Neuronal stem cell (in vitro differentiated cells): Measurements from ENCODE around the gene RDH16.
"Not testable (repeated sequence)": the region's sequence is repeated elsewhere in the genome, so short reads cannot be mapped to it uniquely, and the experiment has no call there.

ENCODE experiments used
- DNase-seq: peaks from one replicate; pipeline ENCODE4 v3.0.0-alpha.2; 2013; ENCODE audit warnings: low spot score
- H2AFZ ChIP-seq: one replicate; pipeline ENCODE4 v1.6.1; 2013; ENCODE audit warnings: mild to moderate bottlenecking, low read length, inconsistent platforms
- H2AK5ac ChIP-seq: 2 replicates; pipeline ENCODE4 v1.6.1; 2013; ENCODE audit warnings: low read depth, mild to moderate bottlenecking, inconsistent platforms, low read length, moderate library complexity, mixed read lengths
- H2BK120ac ChIP-seq: 2 replicates; pipeline ENCODE4 v1.6.1; 2013; ENCODE audit warnings: low read depth, mild to moderate bottlenecking, inconsistent platforms, low read length, moderate library complexity, mixed read lengths
- H2BK12ac ChIP-seq: one replicate; pipeline ENCODE4 v1.6.1; 2013; ENCODE audit warnings: low read length, inconsistent platforms
- H2BK15ac ChIP-seq: 2 replicates; pipeline ENCODE4 v1.6.1; 2013; ENCODE audit warnings: mild to moderate bottlenecking, low read length, inconsistent platforms, mixed read lengths
- H2BK5ac ChIP-seq: one replicate; pipeline ENCODE4 v1.6.1; 2013; ENCODE audit warnings: inconsistent platforms, mild to moderate bottlenecking, low read length, moderate library complexity
- H3K14ac ChIP-seq: one replicate; pipeline ENCODE4 v1.6.1; 2013; ENCODE audit warnings: low read length, inconsistent platforms
- H3K18ac ChIP-seq: 2 replicates; pipeline ENCODE4 v1.6.1; 2013; ENCODE audit warnings: low read length, inconsistent platforms
- H3K23ac ChIP-seq: 2 replicates; pipeline ENCODE4 v1.6.1; 2013; ENCODE audit warnings: low read depth, mild to moderate bottlenecking, mixed read lengths, low read length, inconsistent platforms; ENCODE audit not compliant: poor library complexity
- H3K27ac ChIP-seq: replicated peaks from 3 replicates; pipeline ENCODE4 v1.5.1; 2013; ENCODE audit warnings: low read length, inconsistent platforms
- H3K27me3 ChIP-seq, 3 experiments: 2 replicates each; pipeline ENCODE4 v1.6.1; 2013; ENCODE audit warnings: low read length in 3 of 3, mild to moderate bottlenecking in 2 of 3, inconsistent platforms in 1 of 3, low read depth in 1 of 3, mixed read lengths in 1 of 3, moderate library complexity in 1 of 3; ENCODE audit not compliant: control insufficient read depth in 3 of 3, insufficient read depth in 3 of 3
- H3K36me3 ChIP-seq, 2 donors: replicated peaks in 1 of 2; 2 replicates each; pipeline ENCODE4 v1.6.1; 2013; ENCODE audit warnings: low read length in 2 of 2; ENCODE audit not compliant: control insufficient read depth in 2 of 2, insufficient read depth in 2 of 2
- H3K4ac ChIP-seq: 2 replicates; pipeline ENCODE4 v1.6.1; 2013; ENCODE audit warnings: inconsistent platforms, mild to moderate bottlenecking, low read length, moderate library complexity
- H3K4me1 ChIP-seq, 2 donors: 1 replicate in 1 of 2; 2 replicates in 1 of 2; pipeline ENCODE4 v1.6.1; 2013; ENCODE audit warnings: low read length in 2 of 2, low read depth in 1 of 2; ENCODE audit not compliant: control insufficient read depth in 2 of 2, insufficient read depth in 1 of 2
- H3K4me2 ChIP-seq: one replicate; pipeline ENCODE4 v1.6.1; 2013; ENCODE audit warnings: mild to moderate bottlenecking, low read length, inconsistent platforms; ENCODE audit not compliant: insufficient read depth, poor library complexity, severe bottlenecking
- H3K4me3 ChIP-seq, 2 donors: 2 replicates each; pipeline ENCODE4 v1.5.1; 2013; ENCODE audit warnings: low read length in 2 of 2, mild to moderate bottlenecking in 2 of 2, inconsistent platforms in 1 of 2, moderate library complexity in 1 of 2
- H3K79me1 ChIP-seq: one replicate; pipeline ENCODE4 v1.6.1; 2013; ENCODE audit warnings: low read depth, mild to moderate bottlenecking, inconsistent platforms, low read length, moderate library complexity
- H3K9ac ChIP-seq: one replicate; pipeline ENCODE4 v1.6.1; 2013; ENCODE audit warnings: mild to moderate bottlenecking, low read depth, low read length, inconsistent platforms; ENCODE audit not compliant: poor library complexity
- H3K9me3 ChIP-seq, 2 donors: replicated peaks in 1 of 2; 2 replicates each; pipeline versions ENCODE3 to v1.6.1; 2013; ENCODE audit warnings: low read length in 2 of 2, mild to moderate bottlenecking in 2 of 2, inconsistent platforms in 1 of 2, low read depth in 1 of 2, mixed read lengths in 1 of 2, moderate library complexity in 1 of 2; ENCODE audit not compliant: control insufficient read depth in 2 of 2, insufficient read depth in 1 of 2
- H4K8ac ChIP-seq: one replicate; pipeline ENCODE4 v1.6.1; 2013; ENCODE audit warnings: low read depth, mild to moderate bottlenecking, inconsistent platforms, low read length, moderate library complexity
- H4K91ac ChIP-seq: one replicate; pipeline ENCODE4 v1.6.1; 2013; ENCODE audit warnings: low read length, low read depth, mild to moderate bottlenecking, inconsistent platforms; ENCODE audit not compliant: poor library complexity
- WGBS, 2 donors: extraction: QIAGEN DNeasy Blood & Tissue Kit; methylation state at CpG; one replicate each; pipeline ENCODE4 v1.1.7; 2013; ENCODE audit warnings: missing lambda C conversion rate in 2 of 2, mixed read lengths in 1 of 2; ENCODE audit not compliant: insufficient read length in 2 of 2, insufficient replicate concordance in 1 of 2; ENCODE audit errors: extremely low coverage in 2 of 2; 5-methylcytosine and 5-hydroxymethylcytosine counted together

Gene RDH16

DNA sequence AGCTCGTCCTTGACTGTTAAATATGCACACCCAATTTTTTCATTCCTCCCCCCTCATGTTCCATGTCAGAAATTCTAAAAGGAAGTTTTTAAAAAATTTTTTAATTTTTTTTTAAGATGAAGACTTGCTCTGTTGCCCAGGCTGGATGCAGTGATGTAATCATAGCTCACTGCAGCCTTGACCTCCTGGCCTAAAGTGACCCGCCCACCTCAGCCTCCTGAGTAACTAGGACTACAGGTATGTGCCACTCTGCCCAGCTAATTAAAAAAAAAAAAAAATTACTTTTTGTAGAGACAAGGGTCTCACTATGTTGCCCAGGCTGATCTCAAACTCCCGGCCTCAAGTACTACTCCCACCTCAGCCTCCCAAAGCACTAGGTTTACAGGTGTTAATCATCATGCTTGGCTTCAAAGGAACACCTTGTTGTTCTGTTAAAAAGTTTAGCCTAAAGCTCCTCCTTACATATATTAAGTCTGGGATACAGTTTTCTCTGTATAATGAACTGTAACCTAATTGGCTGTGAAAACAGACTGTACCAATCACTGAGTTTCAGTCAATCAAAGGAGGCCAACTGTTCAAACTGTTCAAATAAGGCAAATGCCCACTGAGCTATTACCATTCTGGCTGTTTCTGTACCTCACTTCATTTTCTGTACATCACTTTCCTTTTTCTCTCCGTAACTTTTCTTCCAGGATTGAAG is 41.0 kb downstream of the RDH16 start:
- Histone ChIP-seq H3K4me1 (no peaks in the 10 kb centered on the region), H3K27me3 (no peaks in the 10 kb centered on the region), H2BK120ac (no peak overlapping the region), H2BK12ac (no peak overlapping the region), H3K9ac (no peak overlapping the region), H3K4me2 (no peak overlapping the region), H3K23ac (no peak overlapping the region), H3K79me1 (no peaks in the 10 kb centered on the region), H3K18ac (no peak overlapping the region), H2AFZ (no peak overlapping the region), H4K91ac (no peak overlapping the region), H3K4ac (no peak overlapping the region), H3K9me3 (peaks cover 0 to 2% of the 10 kb centered on the region in 2 donors), H3K14ac (no peak overlapping the region), H2BK15ac (no peak overlapping the region), H4K8ac (no peak overlapping the region), H3K27ac (no peak overlapping the region), H2BK5ac (no peak overlapping the region), H3K36me3 (no peaks in the 10 kb centered on the region), H2AK5ac (no peak overlapping the region), H3K4me3 (no peak overlapping the region)
- no peak for DNase-seq
- WGBS, 2 donors = no CpG with 5 or more reads among the region's 4 CpGs

DNA sequence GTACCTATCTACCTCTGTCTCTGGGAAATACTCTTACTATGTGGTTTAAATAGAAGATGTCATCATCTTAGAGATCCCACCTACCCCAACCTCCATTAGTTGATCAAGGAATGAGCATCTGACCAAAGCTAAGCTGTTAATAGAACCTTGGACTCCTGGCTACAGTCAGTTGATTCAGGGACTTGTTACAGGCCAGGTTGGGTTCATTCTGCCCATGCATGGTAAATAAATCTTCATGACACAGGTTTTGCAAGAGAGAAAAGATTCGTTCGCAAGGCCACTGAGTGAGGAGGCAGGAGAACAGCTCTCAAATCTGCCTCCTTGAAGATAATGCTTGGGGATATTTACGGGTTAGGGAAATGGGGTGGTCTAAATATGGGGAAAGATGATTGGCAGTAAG is 42.7 kb downstream of the RDH16 start:
- no peak overlapping the region for H3K4me3 ChIP-seq
- H2BK15ac ChIP-seq = no peak overlapping the region
- no peak overlapping the region for H2AK5ac ChIP-seq
- H3K14ac ChIP-seq = no peak overlapping the region
- H2BK5ac ChIP-seq = no peak overlapping the region
- no peak overlapping the region for H4K91ac ChIP-seq
- no peak overlapping the region for H3K18ac ChIP-seq
- H3K9ac ChIP-seq = no peak overlapping the region
- H3K79me1 ChIP-seq = no peaks in the 10 kb centered on the region
- no peak overlapping the region for H2BK12ac ChIP-seq
- no peaks in the 10 kb centered on the region for H3K4me1 ChIP-seq
- DNase-seq = no peak
- no peak overlapping the region for H4K8ac ChIP-seq
- H2AFZ ChIP-seq = no peak overlapping the region
- H3K4ac ChIP-seq = no peak overlapping the region
- no peak overlapping the region for H3K27ac ChIP-seq
- H2BK120ac ChIP-seq = no peak overlapping the region
- no peaks in the 10 kb centered on the region for H3K36me3 ChIP-seq
- peaks cover under 1 to 2% of the 10 kb centered on the region in 2 donors for H3K9me3 ChIP-seq
- H3K4me2 ChIP-seq = no peak overlapping the region
- no CpG with 5 or more reads among the region's 3 CpGs for WGBS, 2 donors
- H3K27me3 ChIP-seq = no peaks in the 10 kb centered on the region
- H3K23ac ChIP-seq = no peak overlapping the region

DNA sequence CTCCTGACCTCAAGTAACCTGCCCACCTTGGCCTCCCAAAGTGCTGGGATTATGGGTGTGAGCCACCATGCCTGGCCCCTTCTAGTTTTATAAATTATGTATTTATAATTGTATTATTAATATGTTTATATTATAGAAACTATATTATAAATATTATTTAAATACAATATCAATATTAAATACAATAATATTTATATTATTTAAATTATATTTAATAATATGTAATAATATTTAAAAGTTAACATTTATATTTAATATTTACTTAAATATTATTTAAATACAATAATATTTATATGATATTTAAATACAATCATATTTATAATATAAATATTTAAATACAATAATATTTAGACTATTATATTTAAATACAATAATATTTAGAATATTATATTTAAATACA is 43.2 kb downstream of the RDH16 start:
- H4K91ac ChIP-seq = no peak overlapping the region
- no peak overlapping the region for H3K4me2 ChIP-seq
- DNase-seq = no peak
- no peak overlapping the region for H3K18ac ChIP-seq
- no peak overlapping the region for H2AK5ac ChIP-seq
- H2BK5ac ChIP-seq = no peak overlapping the region
- no peak overlapping the region for H3K27ac ChIP-seq
- H3K9me3 ChIP-seq = peaks cover 2 to 4% of the 10 kb centered on the region in 2 donors
- H3K4ac ChIP-seq = no peak overlapping the region
- no peak overlapping the region for H2BK15ac ChIP-seq
- H2BK12ac ChIP-seq = no peak overlapping the region
- H3K23ac ChIP-seq = no peak overlapping the region
- no peaks in the 10 kb centered on the region for H3K27me3 ChIP-seq
- no peak overlapping the region for H2AFZ ChIP-seq
- no peak overlapping the region for H2BK120ac ChIP-seq
- H4K8ac ChIP-seq = no peak overlapping the region
- H3K79me1 ChIP-seq = no peaks in the 10 kb centered on the region
- no peak overlapping the region for H3K9ac ChIP-seq
- no peak overlapping the region for H3K4me3 ChIP-seq
- no peaks in the 10 kb centered on the region for H3K36me3 ChIP-seq
- H3K14ac ChIP-seq = no peak overlapping the region
- H3K4me1 ChIP-seq = no peaks in the 10 kb centered on the region

DNA sequence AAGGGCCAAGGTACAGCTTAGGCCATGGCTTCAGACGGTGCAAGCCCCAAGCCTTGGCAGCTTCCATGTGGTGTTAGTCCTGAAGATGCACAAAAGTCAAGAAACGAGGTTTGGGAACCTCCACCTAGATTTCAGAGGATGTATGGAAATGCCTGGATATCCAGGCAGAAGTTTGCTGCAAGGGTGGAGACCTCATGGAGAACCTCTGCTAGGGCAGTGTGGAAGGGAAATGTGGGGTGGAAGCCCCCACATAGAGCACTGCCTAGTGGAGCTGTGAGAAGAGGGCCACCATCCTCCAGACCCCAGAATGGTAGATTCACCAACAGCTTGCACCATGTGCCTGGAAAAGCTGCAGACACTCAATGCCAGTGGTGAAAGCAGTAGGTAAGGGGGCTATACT is 48.0 kb downstream of the RDH16 start:
- H3K23ac ChIP-seq, H3K27ac ChIP-seq, H3K79me1 ChIP-seq, DNase-seq, H2BK120ac ChIP-seq, H3K18ac ChIP-seq, H3K4ac ChIP-seq, H3K4me3 ChIP-seq, H2AK5ac ChIP-seq, H2BK12ac ChIP-seq, H3K4me1 ChIP-seq, H3K4me2 ChIP-seq, H2AFZ ChIP-seq, H3K9ac ChIP-seq, H4K91ac ChIP-seq, H4K8ac ChIP-seq, H3K27me3 ChIP-seq, H2BK15ac ChIP-seq, H2BK5ac ChIP-seq, H3K36me3 ChIP-seq, H3K14ac ChIP-seq: not testable (repeated sequence)
- no CpG with 5 or more reads among the region's 2 CpGs for WGBS, 2 donors
- H3K9me3 ChIP-seq = peaks cover 2 to 13% of the 10 kb centered on the region in 2 donors
